ENCODE results near the gene ANKRD7.

Gene ANKRD7

GRCh38 chr7:118250860-118251494 lies 26.5 kb downstream of the ANKRD7 start:
- H3K36me3 Mint-ChIP-seq (ENCODE audit: insufficient read depth), result no peaks in the 10 kb centered on the region
- peaks cover 9 to 17% of the 10 kb centered on the region in 2 donors for H3K27me3 Mint-ChIP-seq
- no peak for DNase-seq
- H3K27ac Mint-ChIP-seq, result no peak overlapping the region
- H3K9me3 Mint-ChIP-seq, result no peaks in the 10 kb centered on the region
- H3K4me1 Mint-ChIP-seq (ENCODE audit: low read depth in 2 of 2), result no peaks in the 10 kb centered on the region
- H3K4me3 Mint-ChIP-seq, result no peak overlapping the region
- ATAC-seq (replicated peaks), result no peak

DNA sequence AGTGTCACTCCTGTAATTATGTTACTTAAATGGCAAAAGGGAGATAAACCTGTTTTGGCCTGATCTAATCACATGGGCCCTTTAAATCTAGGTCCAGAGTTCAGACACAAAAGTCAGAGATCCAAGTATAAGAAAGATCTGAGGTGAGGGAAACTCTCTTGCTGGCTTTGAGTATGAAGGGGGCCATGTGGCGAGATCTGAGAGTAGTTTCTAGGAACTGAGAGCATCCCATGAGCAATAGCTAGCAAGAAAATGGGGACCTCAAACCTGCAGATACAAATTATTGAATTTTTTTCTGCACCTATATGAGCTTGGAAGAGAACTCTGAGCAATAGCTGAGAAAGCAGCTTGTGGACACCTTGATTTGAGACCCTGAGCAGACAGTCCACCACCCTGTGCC lies 27.6 kb downstream of the ANKRD7 start:
- DNase-seq (no peak), ATAC-seq (replicated peaks) (no peak)
- H3K9me3 Mint-ChIP-seq, result no peaks in the 10 kb centered on the region
- no peaks in the 10 kb centered on the region for H3K4me1 Mint-ChIP-seq (ENCODE audit: low read depth in 2 of 2)
- H3K27me3 Mint-ChIP-seq, result peaks cover 9 to 17% of the 10 kb centered on the region in 2 donors
- no peak overlapping the region for H3K4me3 Mint-ChIP-seq
- no peak overlapping the region for H3K27ac Mint-ChIP-seq
- H3K36me3 Mint-ChIP-seq (ENCODE audit: insufficient read depth), result no peaks in the 10 kb centered on the region

GRCh38 chr7:118259115-118259514 lies 34.6 kb downstream of the ANKRD7 start:
- H3K4me1 Mint-ChIP-seq (ENCODE audit: low read depth in 2 of 2), result no peaks in the 10 kb centered on the region
- no peak overlapping the region for H3K4me3 Mint-ChIP-seq
- H3K27ac Mint-ChIP-seq, result no peak overlapping the region

GRCh38 chr7:118264836-118265235 lies 40.3 kb downstream of the ANKRD7 start:
- no peak overlapping the region for H3K4me3 Mint-ChIP-seq
- H3K9me3 Mint-ChIP-seq, result no peaks in the 10 kb centered on the region
- no peak overlapping the region for H3K27ac Mint-ChIP-seq
- no peaks in the 10 kb centered on the region for H3K36me3 Mint-ChIP-seq (ENCODE audit: insufficient read depth)
- DNase-seq, result no peak
- no peaks in the 10 kb centered on the region for H3K4me1 Mint-ChIP-seq (ENCODE audit: low read depth in 2 of 2)
- H3K27me3 Mint-ChIP-seq, result peaks cover 11 to 23% of the 10 kb centered on the region in 2 donors
- ATAC-seq (replicated peaks), result no peak

More at GRCh38 chr7:118259115-118259514, 34.6 kb downstream of the ANKRD7 start:
- no peaks in the 10 kb centered on the region for H3K9me3 Mint-ChIP-seq
- peaks cover 5 to 11% of the 10 kb centered on the region in 2 donors for H3K27me3 Mint-ChIP-seq
- H3K36me3 Mint-ChIP-seq (ENCODE audit: insufficient read depth), result no peaks in the 10 kb centered on the region
- DNase-seq, result no peak
- no peak for ATAC-seq (replicated peaks)

DNA sequence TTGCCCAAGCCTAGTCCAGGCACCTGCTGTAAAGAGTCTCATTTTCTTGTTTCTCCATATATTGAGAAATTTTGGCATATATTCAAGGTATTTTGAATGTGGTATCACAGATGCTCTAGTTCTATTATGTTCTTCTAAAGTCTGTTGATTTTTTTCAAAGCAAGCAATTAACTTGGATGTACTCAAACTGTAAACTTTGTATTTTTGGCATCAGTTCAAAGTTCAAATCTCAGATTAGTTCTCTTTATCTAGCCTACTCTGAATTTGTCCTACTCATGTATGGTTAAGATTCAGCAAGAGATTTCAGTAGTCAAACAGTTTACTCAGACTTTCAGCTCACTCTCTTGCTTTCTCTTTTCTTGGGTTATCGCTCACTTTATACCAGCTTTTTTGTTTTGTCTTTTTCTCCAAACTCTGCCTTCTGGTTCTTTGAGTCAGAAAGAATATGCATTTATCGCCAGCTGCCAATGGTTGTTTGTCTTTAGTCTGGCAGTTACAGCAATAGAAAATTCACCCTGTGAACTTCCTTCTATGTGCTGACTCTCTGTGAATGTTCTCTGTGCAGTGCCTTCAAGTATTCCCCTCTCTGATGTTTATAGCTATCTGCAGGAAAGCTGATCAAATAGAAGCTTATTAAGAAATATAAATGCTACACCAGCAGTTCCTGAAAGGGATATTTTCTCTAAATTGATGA lies 56.0 kb downstream of the ANKRD7 start:
- DNase-seq (no peak), ATAC-seq (replicated peaks) (no peak)
- Mint-ChIP-seq H3K9me3 (no peaks in the 10 kb centered on the region), H3K4me1 (ENCODE audit: low read depth in 2 of 2) (no peaks in the 10 kb centered on the region), H3K27me3 (peaks cover 57 to 58% of the 10 kb centered on the region in 2 donors), H3K27ac (no peak overlapping the region), H3K4me3 (no peak overlapping the region), H3K36me3 (ENCODE audit: insufficient read depth) (no peaks in the 10 kb centered on the region)

- no peaks in the 10 kb centered on the region for H3K36me3 Mint-ChIP-seq (ENCODE audit: insufficient read depth)
- H3K4me1 Mint-ChIP-seq (ENCODE audit: low read depth in 2 of 2), result no peaks in the 10 kb centered on the region
- no peak overlapping the region for H3K4me3 Mint-ChIP-seq
- H3K27ac Mint-ChIP-seq, result no peak overlapping the region
- no peak for ATAC-seq (replicated peaks)
- no peaks in the 10 kb centered on the region for H3K9me3 Mint-ChIP-seq
- no peak for DNase-seq
- H3K27me3 Mint-ChIP-seq, result peaks cover 53 to 62% of the 10 kb centered on the region in 2 donors
Observed at GRCh38 chr7:118281196-118281595, 56.7 kb downstream of the ANKRD7 start.

- ATAC-seq (replicated peaks) (no peak), DNase-seq (no peak)
- peaks cover 6 to 8% of the 10 kb centered on the region in 2 donors for H3K9me3 Mint-ChIP-seq
- no peaks in the 10 kb centered on the region for H3K36me3 Mint-ChIP-seq (ENCODE audit: insufficient read depth)
- H3K4me3 Mint-ChIP-seq, result no peak overlapping the region
- H3K27ac Mint-ChIP-seq, result no peak overlapping the region
- peaks cover 23 to 25% of the 10 kb centered on the region in 2 donors for H3K4me1 Mint-ChIP-seq (ENCODE audit: low read depth in 2 of 2)
- H3K27me3 Mint-ChIP-seq, result peaks cover 39 to 52% of the 10 kb centered on the region in 2 donors
Observed at GRCh38 chr7:118285358-118285757, 60.9 kb downstream of the ANKRD7 start.

GRCh38 chr7:118286131-118286530 lies 61.6 kb downstream of the ANKRD7 start:
- DNase-seq (no peak), ATAC-seq (replicated peaks) (no peak)
- Mint-ChIP-seq H3K27me3 (peaks cover 32 to 47% of the 10 kb centered on the region in 2 donors), H3K27ac (no peak overlapping the region), H3K4me1 (ENCODE audit: low read depth in 2 of 2) (peaks cover 23 to 25% of the 10 kb centered on the region in 2 donors), H3K36me3 (ENCODE audit: insufficient read depth) (no peaks in the 10 kb centered on the region), H3K9me3 (peaks cover 8% of the 10 kb centered on the region in 2 donors), H3K4me3 (no peak overlapping the region)

- Mint-ChIP-seq H3K36me3 (ENCODE audit: insufficient read depth) (no peaks in the 10 kb centered on the region), H3K4me1 (ENCODE audit: low read depth in 2 of 2) (peaks cover 23 to 25% of the 10 kb centered on the region in 2 donors), H3K4me3 (peak overlapping the region; percentile 11 to 39), H3K27ac (no peak overlapping the region), H3K9me3 (peaks cover 8% of the 10 kb centered on the region in 2 donors), H3K27me3 (peaks cover 15 to 28% of the 10 kb centered on the region in 2 donors)
- DNase-seq, result no peak
- ATAC-seq (replicated peaks), result peak; percentile 45
Observed at GRCh38 chr7:118288098-118288497, 63.6 kb downstream of the ANKRD7 start.

GRCh38 chr7:118289476-118289875 lies 65.0 kb downstream of the ANKRD7 start:
- no peak for ATAC-seq (replicated peaks)
- no peak overlapping the region for H3K27ac Mint-ChIP-seq
- H3K9me3 Mint-ChIP-seq, result peaks cover 8% of the 10 kb centered on the region in 2 donors
- H3K36me3 Mint-ChIP-seq (ENCODE audit: insufficient read depth), result no peaks in the 10 kb centered on the region
- no peak overlapping the region for H3K4me3 Mint-ChIP-seq
- DNase-seq, result no peak
- peaks cover 10 to 23% of the 10 kb centered on the region in 2 donors for H3K27me3 Mint-ChIP-seq
- peaks cover 23 to 25% of the 10 kb centered on the region in 2 donors for H3K4me1 Mint-ChIP-seq (ENCODE audit: low read depth in 2 of 2)

Measured in effector memory CD8-positive, alpha-beta T cell (primary cell).